Neural progenitor cell (in vitro differentiated cells): ENCODE data around the gene HDC.

ENCODE experiments used
- EZH2 ChIP-seq: fragments of 200-600 bp; sonication (generic); IDR thresholded peaks from 2 replicates; pipeline ENCODE4 v1.6.1; 2017; ENCODE audit warnings: antibody characterized with exemption, mild to moderate bottlenecking, moderate library complexity
- EZH2phosphoT487 ChIP-seq: fragments of 200-600 bp; sonication (generic); IDR thresholded peaks from 2 replicates; pipeline ENCODE4 v1.6.1; 2017; ENCODE audit warnings: antibody characterized with exemption
- TF ChIP-seq, protein P1 (sequence below): fragments of 200-600 bp; sonication (generic); IDR thresholded peaks from 2 replicates; pipeline ENCODE4 v1.5.1; 2017; ENCODE audit warnings: antibody characterized with exemption, mild to moderate bottlenecking

DNA sequence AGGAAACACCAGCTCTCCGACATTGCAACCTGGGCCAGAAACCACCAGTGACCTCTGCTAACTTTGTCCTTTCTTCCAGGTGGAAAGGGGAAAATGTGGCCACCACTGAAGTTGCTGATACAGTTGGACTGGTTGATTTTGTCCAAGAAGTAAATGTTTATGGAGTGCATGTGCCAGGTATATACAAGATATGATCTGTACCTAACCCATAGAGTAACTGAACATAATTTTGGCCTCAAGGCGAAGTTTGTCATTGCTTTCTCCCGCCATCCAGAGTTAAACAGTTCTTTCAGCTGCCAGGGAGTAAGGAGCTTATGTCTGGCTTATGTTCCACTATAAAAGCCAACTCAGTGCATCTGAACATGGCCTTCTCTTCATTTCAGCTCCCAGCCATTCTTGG is 36.7 kb downstream of the HDC start:
- TF ChIP-seq EZH2 (no peak), EZH2phosphoT487 (no peak)
- TF ChIP-seq, protein P1, sequence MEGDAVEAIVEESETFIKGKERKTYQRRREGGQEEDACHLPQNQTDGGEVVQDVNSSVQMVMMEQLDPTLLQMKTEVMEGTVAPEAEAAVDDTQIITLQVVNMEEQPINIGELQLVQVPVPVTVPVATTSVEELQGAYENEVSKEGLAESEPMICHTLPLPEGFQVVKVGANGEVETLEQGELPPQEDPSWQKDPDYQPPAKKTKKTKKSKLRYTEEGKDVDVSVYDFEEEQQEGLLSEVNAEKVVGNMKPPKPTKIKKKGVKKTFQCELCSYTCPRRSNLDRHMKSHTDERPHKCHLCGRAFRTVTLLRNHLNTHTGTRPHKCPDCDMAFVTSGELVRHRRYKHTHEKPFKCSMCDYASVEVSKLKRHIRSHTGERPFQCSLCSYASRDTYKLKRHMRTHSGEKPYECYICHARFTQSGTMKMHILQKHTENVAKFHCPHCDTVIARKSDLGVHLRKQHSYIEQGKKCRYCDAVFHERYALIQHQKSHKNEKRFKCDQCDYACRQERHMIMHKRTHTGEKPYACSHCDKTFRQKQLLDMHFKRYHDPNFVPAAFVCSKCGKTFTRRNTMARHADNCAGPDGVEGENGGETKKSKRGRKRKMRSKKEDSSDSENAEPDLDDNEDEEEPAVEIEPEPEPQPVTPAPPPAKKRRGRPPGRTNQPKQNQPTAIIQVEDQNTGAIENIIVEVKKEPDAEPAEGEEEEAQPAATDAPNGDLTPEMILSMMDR: no peak
